ENCODE results near the gene USP32.

DNA sequence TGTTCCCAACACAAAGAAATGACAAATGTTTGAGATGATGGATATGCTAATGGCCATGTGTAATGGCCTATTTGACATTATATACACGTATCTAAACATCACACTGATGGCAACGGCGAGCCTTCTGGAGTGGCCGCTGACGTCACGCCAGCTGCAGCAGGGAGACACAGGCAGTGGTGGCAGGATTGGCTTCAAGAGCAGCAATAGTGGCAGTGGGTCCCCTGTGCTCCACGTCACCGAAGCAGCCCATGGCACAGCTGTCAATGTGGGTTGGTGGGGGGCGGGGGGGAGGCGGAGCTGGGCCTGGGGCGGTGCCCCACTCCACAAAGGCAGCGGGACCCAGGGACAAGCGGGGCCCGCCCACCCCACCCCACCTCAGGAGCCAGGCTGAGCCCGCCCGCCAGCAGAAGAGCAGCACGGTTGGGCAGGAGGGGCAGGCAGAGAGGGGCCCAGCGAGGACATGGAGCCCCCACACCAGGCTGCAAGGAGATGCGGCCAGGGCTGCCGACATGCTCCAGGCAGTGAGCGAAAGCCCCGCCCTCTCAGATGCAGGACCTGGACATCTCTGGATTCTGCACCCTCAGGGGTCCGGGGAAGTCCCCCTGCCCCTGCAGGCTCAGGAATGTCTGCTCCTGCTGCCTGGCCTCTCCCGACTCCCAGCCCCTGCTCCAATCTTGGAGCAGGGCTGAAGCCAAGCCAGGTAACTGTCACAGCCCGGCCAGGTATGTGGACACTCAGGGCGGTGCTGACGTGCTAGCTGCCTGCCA, 64.6 kb downstream of the USP32 start:
- TF ChIP-seq EP300 (IDR thresholded peaks at IDR 0.05; ENCODE audit: borderline replicate concordance in 1 of 2, control insufficient read depth in 1 of 2, low read depth in 2 of 2, low read length in 2 of 2) = no peak
- TF ChIP-seq FOS (IDR thresholded peaks at IDR 0.05; ENCODE audit: borderline replicate concordance, extremely low read depth, insufficient read length) = no peak

All from GM12878 (cell line).